HCT116 (cell line): Measurements from ENCODE around the gene HS3ST2.

ENCODE experiments used
- CEBPB ChIP-seq: IDR thresholded peaks from 2 replicates; pipeline ENCODE4 v1.6.1; 2012; ENCODE audit warnings: low read depth
- CTCF ChIP-seq, 3 experiments: fragments of 200-600 bp in 1 of 3; sonication (generic) in 1 of 3; IDR thresholded peaks in 2 of 3; conservative IDR thresholded peaks in 1 of 3; 2 replicates each; pipeline ENCODE4 v1.5.1; 2012 to 2017; ENCODE audit warnings: low read depth in 2 of 3, low read length in 2 of 3, antibody characterized with exemption in 1 of 3, borderline replicate concordance in 1 of 3, control low read depth in 1 of 3, mild to moderate bottlenecking in 1 of 3, mixed read lengths in 1 of 3, mixed run types in 1 of 3, moderate library complexity in 1 of 3; ENCODE audit not compliant: insufficient read depth in 1 of 3
- EZH2 ChIP-seq: fragments of 200-600 bp; sonication (generic); IDR thresholded peaks from 2 replicates; pipeline ENCODE4 v1.6.1; 2017; ENCODE audit warnings: antibody characterized with exemption, mixed run types
- POLR2A ChIP-seq: IDR thresholded peaks from 2 replicates; pipeline ENCODE4 v1.7.0; 2011; ENCODE audit warnings: borderline replicate concordance; ENCODE audit not compliant: insufficient read depth, insufficient read length; ENCODE audit errors: extremely low read depth
- POLR2AphosphoS5 ChIP-seq: IDR thresholded peaks from 2 replicates; pipeline ENCODE4 v1.6.1; 2011; ENCODE audit warnings: mild to moderate bottlenecking, low read depth, low read length, moderate library complexity
- RAD21 ChIP-seq: IDR thresholded peaks from 2 replicates; pipeline ENCODE4 v1.6.1; 2012; ENCODE audit warnings: low read depth, mild to moderate bottlenecking
- REST ChIP-seq: IDR thresholded peaks from 2 replicates; pipeline ENCODE4 v1.6.1; 2012; ENCODE audit warnings: low read depth
- YY1 ChIP-seq: IDR thresholded peaks from 2 replicates; pipeline ENCODE4 v1.6.1; 2011; ENCODE audit warnings: low read length, low read depth, moderate library complexity, mild to moderate bottlenecking; ENCODE audit not compliant: insufficient replicate concordance; ENCODE audit errors: extremely low read depth

- TF ChIP-seq CEBPB, result no peak
- no peak for TF ChIP-seq YY1
- TF ChIP-seq CTCF (IDR thresholded peaks at IDR 0.05 in 2 of 3, conservative IDR thresholded peaks at IDR 0.05 in 1 of 3; ENCODE audit: borderline replicate concordance in 1 of 3, insufficient read depth in 1 of 3, low read depth in 2 of 3, low read length in 2 of 3), result no peak
- TF ChIP-seq POLR2AphosphoS5, result no peak
- no peak for TF ChIP-seq POLR2A
- no peak for TF ChIP-seq EZH2
- no peak for TF ChIP-seq REST
- no peak for TF ChIP-seq RAD21
These were observed 73.0 kb downstream of the HS3ST2 start for GRCh38 chr16:22886927-22887326.
